Suprapubic skin (tissue), 4 donors: ENCODE results near the gene DENND1C. TPM values are rescaled to one million over a fixed set of nuclear protein-coding genes. Genes with fewer than 3 reads are reported as not detected.
"Not testable (repeated sequence)": the region's sequence is repeated elsewhere in the genome, so short reads cannot be mapped to it uniquely, and the experiment has no call there.

ENCODE experiments used
- DNase-seq, 2 donors: peaks; one replicate each; pipeline ENCODE4 v3.0.0-alpha.2; 2019; ENCODE audit warnings: low spot score in 2 of 2
- H3K27ac ChIP-seq: fragments of 200-600 bp; sonication (generic); one replicate; pipeline ENCODE4 v1.5.1; 2019
- H3K27me3 ChIP-seq: fragments of 200-600 bp; sonication (generic); one replicate; pipeline ENCODE4 v1.5.1; 2019
- H3K36me3 ChIP-seq: fragments of 200-600 bp; sonication (generic); one replicate; pipeline ENCODE4 v1.5.1; 2019
- H3K4me1 ChIP-seq: fragments of 200-600 bp; sonication (generic); one replicate; pipeline ENCODE4 v1.5.1; 2019
- H3K4me3 ChIP-seq: fragments of 200-600 bp; sonication (generic); one replicate; pipeline ENCODE4 v1.5.1; 2019; ENCODE audit warnings: mild to moderate bottlenecking
- H3K9me3 ChIP-seq: fragments of 200-600 bp; sonication (generic); one replicate; pipeline ENCODE4 v1.5.1; 2019
- EP300 ChIP-seq: sonication (generic); formaldehyde crosslinking; IDR thresholded peaks from one replicate; pipeline ENCODE4 v1.6.1; 2017; ENCODE audit warnings: antibody characterized with exemption
- POLR2A ChIP-seq, 2 donors: fragments of 450-650 bp; IDR thresholded peaks; one replicate each; pipeline ENCODE4 v1.6.1; 2017; ENCODE audit warnings: antibody characterized with exemption in 2 of 2, mild to moderate bottlenecking in 2 of 2, moderate library complexity in 2 of 2
- POLR2AphosphoS5 ChIP-seq, 3 donors: sonication (generic); formaldehyde crosslinking; IDR thresholded peaks; one replicate each; pipeline ENCODE4 v1.6.1; 2017; ENCODE audit warnings: antibody characterized with exemption in 3 of 3
- WGBS: methylation state at CpG from one replicate; pipeline ENCODE4 v1.1.5; 2018; 5-methylcytosine and 5-hydroxymethylcytosine counted together
- total RNA-seq, 4 donors: library from RNA; depleted of rRNA; stranded (reverse); fragments of >200 nt; gene quantifications; one replicate each; pipeline ENCODE4 v1.1.0, GENCODE V29; 2016
- TF ChIP-seq, protein P1 (sequence below), 2 donors: fragments of 200-600 bp in 1 of 2; fragments of 450-650 bp in 1 of 2; sonication (generic) in 1 of 2; IDR thresholded peaks; one replicate each; pipeline ENCODE4 v1.5.1; 2016 to 2019; ENCODE audit warnings: antibody characterized with exemption in 2 of 2, mild to moderate bottlenecking in 1 of 2, moderate library complexity in 1 of 2

Gene DENND1C
- total RNA-seq, 4 donors from 2014 or later, result 0.23 to 3.7 (median 1.5) TPM

DNA sequence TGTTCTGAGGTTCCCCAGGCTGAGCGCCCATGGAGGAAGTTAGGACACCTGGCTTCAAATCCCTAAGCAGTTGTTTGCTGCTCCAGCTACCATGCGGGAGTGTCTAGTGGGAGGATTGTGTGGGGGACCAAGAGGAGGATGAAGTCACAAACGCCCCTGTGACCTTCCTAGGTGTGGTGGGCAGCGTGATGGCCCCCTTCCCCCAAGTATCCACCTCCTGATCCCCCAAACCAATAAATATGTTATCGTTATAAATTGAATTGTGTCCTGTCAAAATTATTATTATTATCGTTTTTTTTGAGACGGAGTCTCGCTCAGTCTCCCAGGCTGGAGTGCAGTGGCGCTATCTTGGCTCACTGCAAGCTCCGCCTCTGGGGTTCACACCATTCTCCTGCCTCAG lies 47.9 kb downstream of the DENND1C start, which contains the start of gene SLC25A41:
Gene SLC25A41 (minus strand): TSS at position 101 of the 400 bp plus-strand sequence. CDS start 70 bp downstream, at position 31.
- Histone ChIP-seq H3K27ac (no peak within 1 kb of the TSS), H3K9me3 (no peaks in the 10 kb centered on the region), H3K4me3 (no peak within 1 kb of the TSS), H3K27me3 (no peaks in the 10 kb centered on the region), H3K36me3 (no peaks in the 10 kb centered on the region), H3K4me1 (no peaks in the 10 kb centered on the region)
- DNase-seq, result no peak
- TF ChIP-seq POLR2AphosphoS5 (IDR thresholded peaks at IDR 0.05), result no peak
- no peak for TF ChIP-seq POLR2A (IDR thresholded peaks at IDR 0.05)
- TF ChIP-seq EP300, result no peak
- TF ChIP-seq, protein P1, sequence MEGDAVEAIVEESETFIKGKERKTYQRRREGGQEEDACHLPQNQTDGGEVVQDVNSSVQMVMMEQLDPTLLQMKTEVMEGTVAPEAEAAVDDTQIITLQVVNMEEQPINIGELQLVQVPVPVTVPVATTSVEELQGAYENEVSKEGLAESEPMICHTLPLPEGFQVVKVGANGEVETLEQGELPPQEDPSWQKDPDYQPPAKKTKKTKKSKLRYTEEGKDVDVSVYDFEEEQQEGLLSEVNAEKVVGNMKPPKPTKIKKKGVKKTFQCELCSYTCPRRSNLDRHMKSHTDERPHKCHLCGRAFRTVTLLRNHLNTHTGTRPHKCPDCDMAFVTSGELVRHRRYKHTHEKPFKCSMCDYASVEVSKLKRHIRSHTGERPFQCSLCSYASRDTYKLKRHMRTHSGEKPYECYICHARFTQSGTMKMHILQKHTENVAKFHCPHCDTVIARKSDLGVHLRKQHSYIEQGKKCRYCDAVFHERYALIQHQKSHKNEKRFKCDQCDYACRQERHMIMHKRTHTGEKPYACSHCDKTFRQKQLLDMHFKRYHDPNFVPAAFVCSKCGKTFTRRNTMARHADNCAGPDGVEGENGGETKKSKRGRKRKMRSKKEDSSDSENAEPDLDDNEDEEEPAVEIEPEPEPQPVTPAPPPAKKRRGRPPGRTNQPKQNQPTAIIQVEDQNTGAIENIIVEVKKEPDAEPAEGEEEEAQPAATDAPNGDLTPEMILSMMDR (IDR thresholded peaks at IDR 0.05), result no peak
- 91% methylated on average over 10 of the region's 10 CpGs for WGBS

DNA sequence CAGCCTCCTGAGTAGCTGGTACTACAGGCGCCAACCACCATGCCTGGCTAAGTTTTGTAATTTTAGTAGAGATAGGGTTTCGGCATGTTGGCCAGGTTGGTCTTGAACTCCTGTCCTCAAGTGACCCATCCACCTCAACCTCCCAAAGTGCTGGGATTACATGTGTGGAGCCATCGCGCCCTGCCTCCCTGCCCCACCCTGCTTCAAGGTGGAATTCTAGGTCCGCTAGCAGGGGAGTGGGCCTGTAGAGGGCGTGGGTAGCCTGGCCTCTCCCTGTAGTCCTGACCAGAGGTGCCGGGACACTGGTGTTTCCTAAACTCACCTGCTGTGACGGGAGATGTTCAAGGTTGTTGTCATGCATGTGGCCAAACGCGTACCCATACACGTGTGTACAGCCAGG lies 48.4 kb downstream of the DENND1C start:
- H3K4me1 ChIP-seq, result no peaks in the 10 kb centered on the region
- no peak for DNase-seq
- no peaks in the 10 kb centered on the region for H3K9me3 ChIP-seq
- H3K27me3 ChIP-seq, result no peaks in the 10 kb centered on the region
- TF ChIP-seq POLR2AphosphoS5 (IDR thresholded peaks at IDR 0.05) (no peak), POLR2A (IDR thresholded peaks at IDR 0.05) (no peak), EP300 (no peak)
- no peak overlapping the region for H3K4me3 ChIP-seq
- WGBS, result 74% methylated on average over 4 of the region's 11 CpGs
- no peaks in the 10 kb centered on the region for H3K36me3 ChIP-seq
- H3K27ac ChIP-seq, result no peak overlapping the region

DNA sequence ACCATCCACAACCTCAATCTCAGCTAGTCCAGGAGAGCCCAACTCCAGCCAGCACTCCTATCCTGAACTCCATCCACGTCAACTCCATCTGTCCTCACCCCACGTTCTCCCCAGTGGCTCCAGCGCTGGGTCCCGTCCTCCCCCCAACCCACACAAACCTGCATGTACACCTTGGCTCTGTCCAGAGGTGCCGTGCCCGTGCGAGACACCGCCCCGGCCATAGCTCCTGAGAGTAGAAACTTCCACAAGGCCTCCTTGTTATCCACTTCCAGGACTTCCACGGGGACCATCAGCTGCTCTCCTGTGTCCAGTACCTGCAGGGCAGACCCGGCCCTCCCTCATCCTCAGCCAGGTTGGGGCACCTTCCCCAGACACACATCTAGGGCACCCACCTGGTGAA lies 49.7 kb downstream of the DENND1C start:
- 93% methylated on average over 11 of the region's 11 CpGs for WGBS
- TF ChIP-seq POLR2A (IDR thresholded peaks at IDR 0.05), result no peak
- TF ChIP-seq POLR2AphosphoS5 (IDR thresholded peaks at IDR 0.05), result no peak
- TF ChIP-seq, protein P1 (IDR thresholded peaks at IDR 0.05), result no peak
- no peak for TF ChIP-seq EP300
- no peak for DNase-seq
- H3K27ac ChIP-seq, result no peak overlapping the region
- no peaks in the 10 kb centered on the region for H3K4me1 ChIP-seq
- H3K4me3 ChIP-seq, result no peak overlapping the region
- H3K27me3 ChIP-seq, result no peaks in the 10 kb centered on the region
- H3K9me3 ChIP-seq, result no peaks in the 10 kb centered on the region
- no peaks in the 10 kb centered on the region for H3K36me3 ChIP-seq

DNA sequence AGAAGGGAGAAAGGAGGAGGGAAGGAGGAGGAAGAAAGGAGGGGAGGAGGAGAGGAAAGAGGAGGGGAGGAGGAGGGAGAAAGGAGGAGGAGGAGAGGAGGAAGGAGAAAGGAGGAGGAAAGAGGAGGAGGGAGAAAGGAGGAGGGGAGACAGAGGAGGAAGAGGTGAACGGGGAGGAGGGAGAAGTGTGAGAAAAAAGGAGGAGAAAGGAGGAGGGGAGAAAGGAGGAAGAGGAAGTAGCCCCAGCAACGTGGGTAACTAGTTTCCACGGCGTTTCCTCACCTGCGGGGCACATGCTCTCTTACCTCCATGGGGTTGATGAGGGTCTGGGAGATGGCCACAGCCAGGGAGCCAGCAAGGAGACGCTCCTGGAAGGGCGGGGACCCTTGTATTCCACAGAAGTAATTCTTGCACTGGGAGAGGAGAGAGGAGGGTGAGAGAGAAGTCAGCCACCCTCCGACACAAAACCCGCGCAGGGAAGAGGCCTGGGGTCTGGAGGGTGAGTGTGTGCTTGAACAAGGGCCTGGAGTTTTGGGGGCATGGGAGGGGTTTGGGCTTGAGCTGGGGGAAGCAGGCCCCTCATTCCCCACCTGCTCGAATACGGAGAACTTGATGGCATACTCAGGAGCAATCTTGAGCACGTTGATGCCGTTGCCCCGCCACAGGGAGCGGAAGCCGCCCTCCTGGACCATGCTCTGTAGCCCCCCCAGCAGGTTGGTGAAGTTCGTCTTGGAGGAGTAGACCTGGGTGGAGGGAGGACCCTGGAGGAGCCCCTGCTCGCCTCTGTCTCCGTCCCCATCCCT lies 52.0 kb downstream of the DENND1C start:
- WGBS, result 64% methylated on average over 20 of the region's 20 CpGs
- no peak for DNase-seq

DNA sequence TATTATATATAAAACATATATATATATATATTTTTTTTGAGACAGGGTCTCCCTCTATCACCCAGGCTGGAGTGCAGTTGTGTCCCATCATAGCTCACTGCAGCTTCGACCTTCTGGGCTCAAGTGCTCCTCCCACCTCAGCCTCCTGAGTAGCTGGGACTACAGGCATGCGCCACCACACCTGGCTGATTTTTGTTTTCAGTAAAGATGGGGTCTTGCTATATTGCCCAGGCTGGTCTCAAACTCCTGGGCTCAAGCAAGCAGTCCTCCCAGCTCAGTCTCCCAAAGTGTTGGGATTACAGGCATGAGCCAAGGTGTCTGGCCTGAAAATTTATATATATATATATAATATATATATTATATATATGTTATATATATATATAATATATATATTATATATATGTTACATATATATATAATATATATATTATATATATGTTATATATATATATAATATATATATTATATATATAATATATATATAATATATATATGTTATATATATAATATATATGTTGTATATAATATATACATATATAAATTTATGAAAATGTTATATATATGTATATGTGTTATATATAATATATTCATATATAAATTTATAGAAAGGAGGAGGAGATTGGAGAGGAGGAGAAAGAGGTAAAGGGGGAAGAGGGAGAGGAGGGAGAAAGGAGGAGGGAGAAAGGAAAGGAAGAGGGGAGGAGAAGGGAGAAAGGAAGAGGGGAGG lies 52.7 kb downstream of the DENND1C start:
- not testable (repeated sequence) for H3K36me3 ChIP-seq, H3K4me3 ChIP-seq, H3K4me1 ChIP-seq, DNase-seq, H3K27me3 ChIP-seq, H3K27ac ChIP-seq, H3K9me3 ChIP-seq
- WGBS, result 91% methylated on average over 2 of the region's 2 CpGs

More for the DNA sequence above, 52.0 kb downstream of the DENND1C start:
- H3K27me3 ChIP-seq, result no peaks in the 10 kb centered on the region
- no peaks in the 10 kb centered on the region for H3K36me3 ChIP-seq
- TF ChIP-seq, protein P1 (IDR thresholded peaks at IDR 0.05), result no peak
- TF ChIP-seq POLR2A (IDR thresholded peaks at IDR 0.05) (no peak), POLR2AphosphoS5 (IDR thresholded peaks at IDR 0.05) (no peak), EP300 (no peak)
- no peak overlapping the region for H3K27ac ChIP-seq
- H3K4me1 ChIP-seq, result peaks cover 7% of the 10 kb centered on the region
- no peak overlapping the region for H3K4me3 ChIP-seq
- no peaks in the 10 kb centered on the region for H3K9me3 ChIP-seq

DNA sequence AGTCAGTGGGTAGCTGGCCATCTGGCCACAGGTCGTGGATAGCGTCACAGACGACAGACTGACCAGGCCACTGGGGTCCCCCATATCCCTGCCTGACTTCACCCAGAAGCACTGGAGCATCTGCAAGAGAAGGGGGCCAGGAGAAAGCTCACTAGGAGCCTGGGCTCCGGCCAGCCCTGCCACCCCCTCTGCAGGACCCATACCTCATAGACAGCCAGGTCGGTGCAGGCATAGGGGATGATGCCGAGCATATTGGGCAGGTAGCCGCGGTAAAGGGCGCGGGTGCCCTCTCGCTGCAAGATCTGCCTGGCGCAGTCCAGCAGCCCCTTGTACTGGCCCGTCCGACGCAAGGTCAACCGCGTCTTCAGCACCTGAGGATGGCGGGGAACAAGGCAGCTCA lies 54.5 kb downstream of the DENND1C start:
- DNase-seq, result no peak
- 97% methylated on average over 11 of the region's 18 CpGs for WGBS
- H3K27ac ChIP-seq, result no peak overlapping the region
- TF ChIP-seq POLR2AphosphoS5 (IDR thresholded peaks at IDR 0.05) (no peak), POLR2A (IDR thresholded peaks at IDR 0.05) (no peak), EP300 (no peak)
- TF ChIP-seq, protein P1 (IDR thresholded peaks at IDR 0.05), result no peak
- no peaks in the 10 kb centered on the region for H3K9me3 ChIP-seq
- H3K27me3 ChIP-seq, result no peaks in the 10 kb centered on the region
- peaks cover under 1% of the 10 kb centered on the region for H3K36me3 ChIP-seq
- peaks cover 22% of the 10 kb centered on the region for H3K4me1 ChIP-seq
- H3K4me3 ChIP-seq, result no peak overlapping the region
